Small intestine (tissue), 7 donors: ENCODE results near the gene CUL2. TPM values are rescaled to one million over a fixed set of nuclear protein-coding genes. Genes with fewer than 3 reads are reported as not detected.

Experiments used
- DNase-seq, 2 donors: peaks; one replicate each; pipeline versions ENCODE4 v3.0.0 to v3.0.0-alpha.2; 2013
- FAIRE-seq: peaks from 2 replicates; lab custom pipeline; 2012; peaks lifted over from hg19 to GRCh38; lab: Jason Lieb, UNC
- H3K27ac ChIP-seq, 3 donors: one replicate each; pipeline ENCODE4 v1.5.1; 2013; ENCODE audit warnings: low read length in 2 of 3, mild to moderate bottlenecking in 2 of 3, control low read depth in 1 of 3, inconsistent platforms in 1 of 3, low read depth in 1 of 3, moderate library complexity in 1 of 3
- H3K27me3 ChIP-seq, 3 donors: one replicate each; pipeline ENCODE4 v1.6.1; 2013; ENCODE audit warnings: low read length in 3 of 3, inconsistent platforms in 1 of 3; ENCODE audit not compliant: control insufficient read depth in 3 of 3, insufficient read depth in 3 of 3
- H3K36me3 ChIP-seq, 3 donors: one replicate each; pipeline ENCODE4 v1.6.1; 2013; ENCODE audit warnings: low read length in 3 of 3, inconsistent platforms in 1 of 3, low read depth in 1 of 3, mild to moderate bottlenecking in 1 of 3, moderate library complexity in 1 of 3; ENCODE audit not compliant: control insufficient read depth in 3 of 3, insufficient read depth in 2 of 3
- H3K4me1 ChIP-seq, 3 donors: one replicate each; pipeline ENCODE4 v1.6.1; 2013; ENCODE audit warnings: low read length in 2 of 3, inconsistent platforms in 1 of 3, low read depth in 1 of 3, mild to moderate bottlenecking in 1 of 3, moderate library complexity in 1 of 3; ENCODE audit not compliant: control insufficient read depth in 3 of 3, insufficient read depth in 2 of 3
- H3K4me3 ChIP-seq, 3 donors: one replicate each; pipeline ENCODE4 v1.5.1; 2013; ENCODE audit warnings: low read length in 3 of 3, control low read depth in 1 of 3, inconsistent platforms in 1 of 3, low read depth in 1 of 3, mild to moderate bottlenecking in 1 of 3, moderate library complexity in 1 of 3
- H3K9me3 ChIP-seq, 2 donors: one replicate each; pipeline ENCODE4 v1.6.1; 2013; ENCODE audit warnings: low read depth in 1 of 2, low read length in 1 of 2; ENCODE audit not compliant: control insufficient read depth in 2 of 2, insufficient read depth in 1 of 2
- WGBS, 3 donors: extraction: QIAGEN DNeasy Blood & Tissue Kit; methylation state at CpG; one replicate each; pipeline ENCODE4 v1.1.7; 2013; 5-methylcytosine and 5-hydroxymethylcytosine counted together
- polyA plus RNA-seq, 4 donors: library from polyadenylated mRNA; stranded (reverse) in 3 of 4; unstranded in 1 of 4; fragments of 200-250 nt in 3 of 4; fragments of 120-200 nt in 1 of 4; gene quantifications; one replicate each; pipeline versions ENCODE4 v1.2.1 to v1.2.3, GENCODE V29; 2013
- donor health status: healthy with polysubstance abuse.
- donor health status: control.
- donor health status: control.
- donor health status: Bipolar disorder and iron deficiency.
- donor health status: healthy.

Gene CUL2
- polyA plus RNA-seq, 4 donors, result 9.2 to 32.0 (median 12.7) TPM

- H3K27me3 ChIP-seq, result no peaks in the 10 kb centered on the region
- no peaks in the 10 kb centered on the region for H3K4me1 ChIP-seq
- peaks cover 6 to 22% (median 17%) of the 10 kb centered on the region in 3 donors for H3K36me3 ChIP-seq
- FAIRE-seq (no peak), DNase-seq (no peak)
- H3K27ac ChIP-seq, result no peak overlapping the region
- no peak overlapping the region for H3K4me3 ChIP-seq
- no peaks in the 10 kb centered on the region for H3K9me3 ChIP-seq
- WGBS, 3 donors, result 5 to 37% (median 9%) methylated on average over 1 of the region's 1 CpG
Measured at GRCh38 chr10:35035606-35036005, 54.5 kb downstream of the CUL2 start.

- DNase-seq, result peak in 1 of 2 donors; percentile 3
Measured at GRCh38 chr10:35027567-35027966, 62.6 kb downstream of the CUL2 start.

GRCh38 chr10:35025916-35026315 lies 64.2 kb downstream of the CUL2 start:
- Histone ChIP-seq H3K4me3 (no peak overlapping the region), H3K27me3 (no peaks in the 10 kb centered on the region), H3K36me3 (peaks cover 4 to 27% (median 7%) of the 10 kb centered on the region in 3 donors), H3K27ac (no peak overlapping the region), H3K9me3 (no peaks in the 10 kb centered on the region), H3K4me1 (no peaks in the 10 kb centered on the region)
- DNase-seq (peak in 1 of 2 donors; percentile 26), FAIRE-seq (no peak)

More at GRCh38 chr10:35027567-35027966, 62.6 kb downstream of the CUL2 start:
- no peak for FAIRE-seq
- Histone ChIP-seq H3K36me3 (peaks cover 2 to 27% (median 11%) of the 10 kb centered on the region in 3 donors), H3K27me3 (no peaks in the 10 kb centered on the region), H3K4me1 (no peaks in the 10 kb centered on the region), H3K4me3 (no peak overlapping the region), H3K27ac (no peak overlapping the region), H3K9me3 (no peaks in the 10 kb centered on the region)

GRCh38 chr10:35020481-35020880 lies 69.7 kb downstream of the CUL2 start:
- Histone ChIP-seq H3K4me3 (no peak overlapping the region), H3K36me3 (peaks cover 4 to 23% (median 9%) of the 10 kb centered on the region in 3 donors), H3K27ac (no peak overlapping the region), H3K27me3 (no peaks in the 10 kb centered on the region), H3K9me3 (no peaks in the 10 kb centered on the region), H3K4me1 (no peaks in the 10 kb centered on the region)
- DNase-seq, result no peak
- 71 to 72% (median 71%) methylated on average over 2 of the region's 2 CpGs for WGBS, 3 donors
- no peak for FAIRE-seq

- Histone ChIP-seq H3K27me3 (no peaks in the 10 kb centered on the region), H3K4me1 (no peaks in the 10 kb centered on the region), H3K36me3 (peaks cover 4 to 29% (median 9%) of the 10 kb centered on the region in 3 donors), H3K9me3 (no peaks in the 10 kb centered on the region), H3K27ac (no peak overlapping the region), H3K4me3 (no peak overlapping the region)
- 76 to 91% (median 80%) methylated on average over 8 of the region's 8 CpGs for WGBS, 3 donors
- no peak for DNase-seq
- FAIRE-seq, result no peak
Measured at GRCh38 chr10:35019041-35020024, 70.8 kb downstream of the CUL2 start.

- Histone ChIP-seq H3K36me3 (peaks cover 4 to 27% (median 11%) of the 10 kb centered on the region in 3 donors), H3K27me3 (no peaks in the 10 kb centered on the region), H3K4me1 (no peaks in the 10 kb centered on the region), H3K9me3 (no peaks in the 10 kb centered on the region), H3K27ac (no peak overlapping the region), H3K4me3 (no peak overlapping the region)
- DNase-seq, result no peak
- WGBS, 3 donors, result 78 to 83% (median 81%) methylated on average over 5 of the region's 5 CpGs
- no peak for FAIRE-seq
Measured at GRCh38 chr10:35017608-35018007, 72.5 kb downstream of the CUL2 start.

- Histone ChIP-seq H3K4me1 (no peaks in the 10 kb centered on the region), H3K36me3 (peaks cover 0 to 33% (median 15%) of the 10 kb centered on the region in 3 donors), H3K4me3 (no peak overlapping the region), H3K27ac (no peak overlapping the region), H3K27me3 (no peaks in the 10 kb centered on the region), H3K9me3 (no peaks in the 10 kb centered on the region)
- FAIRE-seq (no peak), DNase-seq (no peak)
- WGBS, 3 donors, result 91 to 97% (median 93%) methylated on average over 5 of the region's 5 CpGs
Measured at GRCh38 chr10:35015843-35016408, 74.2 kb downstream of the CUL2 start.

- 95 to 99% (median 96%) methylated on average over 8 of the region's 8 CpGs for WGBS, 3 donors
- FAIRE-seq, result no peak
Measured at GRCh38 chr10:35012781-35013180, 77.4 kb downstream of the CUL2 start.

More at GRCh38 chr10:35012781-35013180, 77.4 kb downstream of the CUL2 start:
- Histone ChIP-seq H3K27ac (no peak overlapping the region), H3K4me3 (no peak overlapping the region), H3K9me3 (no peaks in the 10 kb centered on the region), H3K4me1 (no peaks in the 10 kb centered on the region), H3K36me3 (peaks cover 4 to 41% (median 17%) of the 10 kb centered on the region in 3 donors), H3K27me3 (no peaks in the 10 kb centered on the region)
- no peak for DNase-seq
